ENCODE results near the gene BRCA1. TPM values are rescaled to one million over a fixed set of nuclear protein-coding genes. Genes with fewer than 3 reads are reported as not detected.
"Not testable (repeated sequence)": the region's sequence is repeated elsewhere in the genome, so short reads cannot be mapped to it uniquely, and the experiment has no call there.

Gene BRCA1
- 10 to 100 TPM; 13.0 to 16.1 (median 15.5) TPM for polyA plus RNA-seq (ENCODE audit: insufficient read length in 4 of 4)

DNA sequence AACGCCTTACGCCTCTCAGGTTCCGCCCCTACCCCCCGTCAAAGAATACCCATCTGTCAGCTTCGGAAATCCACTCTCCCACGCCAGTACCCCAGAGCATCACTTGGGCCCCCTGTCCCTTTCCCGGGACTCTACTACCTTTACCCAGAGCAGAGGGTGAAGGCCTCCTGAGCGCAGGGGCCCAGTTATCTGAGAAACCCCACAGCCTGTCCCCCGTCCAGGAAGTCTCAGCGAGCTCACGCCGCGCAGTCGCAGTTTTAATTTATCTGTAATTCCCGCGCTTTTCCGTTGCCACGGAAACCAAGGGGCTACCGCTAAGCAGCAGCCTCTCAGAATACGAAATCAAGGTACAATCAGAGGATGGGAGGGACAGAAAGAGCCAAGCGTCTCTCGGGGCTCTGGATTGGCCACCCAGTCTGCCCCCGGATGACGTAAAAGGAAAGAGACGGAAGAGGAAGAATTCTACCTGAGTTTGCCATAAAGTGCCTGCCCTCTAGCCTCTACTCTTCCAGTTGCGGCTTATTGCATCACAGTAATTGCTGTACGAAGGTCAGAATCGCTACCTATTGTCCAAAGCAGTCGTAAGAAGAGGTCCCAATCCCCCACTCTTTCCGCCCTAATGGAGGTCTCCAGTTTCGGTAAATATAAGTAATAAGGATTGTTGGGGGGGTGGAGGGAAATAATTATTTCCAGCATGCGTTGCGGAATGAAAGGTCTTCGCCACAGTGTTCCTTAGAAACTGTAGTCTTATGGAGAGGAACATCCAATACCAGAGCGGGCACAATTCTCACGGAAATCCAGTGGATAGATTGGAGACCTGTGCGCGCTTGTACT lies at the start of gene BRCA1:
Gene BRCA1, minus strand, starts transcription at position 232 of the 834 bp plus-strand sequence. CDS start 1,268 bp downstream, outside the sequence.
- DNase-seq (ENCODE audit: low read depth in 4 of 4, low spot score in 3 of 4), result peak; percentile 92 to 97 (median 96)

DNA sequence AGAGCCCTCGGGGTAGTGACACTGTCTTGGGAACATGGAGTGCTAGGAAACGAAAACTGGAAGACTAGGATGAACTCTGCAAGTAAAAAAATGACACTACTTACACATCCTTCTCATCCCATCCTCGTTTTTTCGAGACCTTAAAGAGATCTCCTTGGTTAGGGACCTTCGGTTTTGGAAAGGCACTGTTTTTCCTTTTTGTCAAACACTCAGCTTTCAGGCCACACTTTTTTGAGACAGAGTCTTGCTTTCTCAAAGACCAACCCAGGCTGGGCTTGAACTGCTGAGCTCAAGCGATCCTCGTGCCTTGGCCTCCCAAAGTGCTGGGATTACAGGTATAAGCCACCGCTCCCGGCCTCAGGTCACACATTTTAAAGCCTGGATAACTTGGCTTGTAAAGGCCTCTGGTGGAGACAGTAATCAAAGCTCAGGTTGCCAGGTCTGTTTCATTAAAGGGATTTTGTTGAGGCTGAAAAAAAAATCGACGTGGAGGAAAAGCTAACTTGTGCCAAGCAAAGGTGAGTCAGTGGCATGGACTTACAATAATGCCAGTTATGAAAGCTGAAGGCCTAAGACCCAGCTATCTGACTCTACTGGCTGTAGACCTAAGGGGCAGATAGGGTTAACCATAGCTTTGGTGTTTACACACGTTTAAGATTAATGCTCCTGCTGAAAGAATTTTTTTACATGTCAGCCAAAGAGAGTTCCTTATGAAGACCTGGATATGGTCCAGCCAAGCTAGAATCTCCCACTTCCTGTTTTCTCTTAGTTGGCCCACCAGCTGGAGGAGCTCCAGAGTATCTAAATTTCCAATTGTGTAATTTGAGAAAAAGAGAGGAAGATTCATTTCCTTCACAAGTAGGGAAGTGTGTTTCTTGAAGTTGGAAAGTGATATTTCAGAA lies 46.7 kb upstream of the BRCA1 start:
- peak; percentile 52 to 77 (median 74) for DNase-seq (ENCODE audit: low read depth in 4 of 4, low spot score in 3 of 4)

DNA sequence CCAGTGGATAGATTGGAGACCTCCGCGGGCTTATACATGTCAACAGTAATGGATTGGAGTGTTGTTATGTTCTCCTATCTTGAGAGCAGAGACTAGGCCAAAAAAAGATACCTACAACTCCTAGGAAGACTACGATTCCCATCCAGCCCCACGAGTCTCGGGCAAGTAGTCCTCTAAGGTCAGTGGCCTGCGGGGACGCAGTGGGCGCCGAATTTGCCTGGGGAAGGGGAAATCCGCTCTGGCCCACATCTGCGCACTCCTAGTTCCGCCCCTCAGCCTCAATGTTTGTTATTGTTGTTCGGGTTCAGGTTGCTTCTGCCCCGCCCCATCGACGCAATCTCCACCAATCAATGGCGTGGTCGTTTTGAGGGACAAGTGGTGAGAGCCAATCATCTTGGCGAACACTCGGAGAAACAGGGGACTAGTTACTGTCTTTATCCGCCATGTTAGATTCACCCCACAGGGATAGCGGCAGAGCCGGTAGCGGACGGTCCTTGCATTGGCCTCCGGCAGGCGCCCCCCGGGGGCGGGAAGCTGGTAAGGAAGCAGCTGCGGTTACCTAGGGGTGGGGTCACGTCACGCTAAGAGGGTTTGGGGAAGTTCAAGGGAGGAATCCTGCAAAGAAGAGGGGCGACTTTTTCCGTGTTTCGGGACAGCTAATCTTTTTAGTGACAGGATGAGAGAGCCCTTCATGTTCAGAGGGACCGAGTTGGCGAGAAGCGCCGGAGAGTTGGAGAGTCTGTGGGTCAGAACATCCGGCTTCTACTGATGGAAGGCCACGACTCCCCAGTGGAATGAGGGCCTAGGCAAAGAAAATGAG lies 45.8 kb upstream of the BRCA1 start, which contains the start of gene NBR1:
Gene NBR1, plus strand, starts transcription at position 449 of the 820 bp plus-strand sequence. CDS start 4,586 bp downstream, outside the sequence.
- DNase-seq (ENCODE audit: low read depth in 4 of 4, low spot score in 3 of 4), result peak; percentile 95 to 99 (median 98)

DNA sequence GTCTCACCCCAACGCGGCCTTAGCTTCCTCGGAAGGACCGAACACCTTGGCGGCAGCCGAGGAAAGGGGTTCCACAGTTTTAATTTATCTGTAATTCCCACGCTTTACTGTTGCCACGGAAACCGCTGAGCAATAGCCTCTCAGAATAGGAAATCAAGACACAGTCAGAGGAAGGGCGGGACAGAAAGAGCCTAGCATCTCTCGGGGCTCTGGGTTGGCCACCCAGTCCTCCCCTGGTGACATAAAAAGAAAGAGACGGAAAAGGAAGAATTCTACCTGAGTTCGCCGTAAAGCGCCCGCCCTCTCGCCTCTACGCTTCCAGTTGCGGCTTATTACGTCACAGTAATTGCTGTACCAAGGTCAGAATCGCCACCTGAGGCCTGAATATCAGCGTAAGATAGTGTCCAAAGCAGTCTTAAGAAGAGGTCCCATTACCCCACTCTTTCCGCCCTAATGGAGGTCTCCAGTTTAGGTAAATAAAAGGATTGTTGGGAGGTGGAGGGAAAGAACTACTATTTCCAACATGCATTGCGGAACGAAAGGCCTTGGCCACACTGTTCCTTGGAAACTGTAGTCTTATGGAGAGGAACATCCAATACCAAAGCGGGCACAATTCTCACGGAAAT lies 45.1 kb upstream of the BRCA1 start:
- DNase-seq (ENCODE audit: low read depth in 4 of 4, low spot score in 3 of 4), result peak; percentile 84 to 94 (median 90)

DNA sequence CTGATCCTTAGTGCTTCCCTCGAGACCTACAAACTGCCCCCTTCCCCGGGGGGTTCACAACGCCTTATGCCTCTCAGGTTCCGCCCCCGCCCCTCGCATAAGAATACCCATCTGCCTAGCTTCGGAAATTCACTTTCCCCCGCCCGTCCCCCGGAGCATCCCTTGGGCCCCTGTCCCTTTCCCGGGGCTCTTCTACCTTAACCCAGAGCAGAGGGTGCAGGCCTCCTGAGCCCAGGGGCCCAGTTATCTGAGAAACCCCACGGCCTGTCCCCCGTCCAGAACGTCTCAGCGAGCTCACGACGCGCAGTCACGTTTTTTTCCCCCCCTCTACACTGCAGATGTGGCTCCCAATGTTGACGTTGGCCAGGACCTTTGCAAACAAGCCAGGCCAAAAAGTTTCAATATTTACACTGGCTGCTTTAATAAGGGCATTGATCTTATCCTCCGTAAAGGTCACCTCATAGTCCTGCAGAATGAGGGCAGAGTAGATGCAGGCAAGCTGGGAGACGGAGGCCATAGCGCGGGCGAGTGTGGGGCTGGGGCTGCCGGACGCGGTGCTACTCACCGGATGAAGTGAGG lies 44.5 kb upstream of the BRCA1 start:
- peak in 3 of 4 donors; percentile 6 to 12 (median 7) for DNase-seq (ENCODE audit: low read depth in 4 of 4, low spot score in 3 of 4)

DNA sequence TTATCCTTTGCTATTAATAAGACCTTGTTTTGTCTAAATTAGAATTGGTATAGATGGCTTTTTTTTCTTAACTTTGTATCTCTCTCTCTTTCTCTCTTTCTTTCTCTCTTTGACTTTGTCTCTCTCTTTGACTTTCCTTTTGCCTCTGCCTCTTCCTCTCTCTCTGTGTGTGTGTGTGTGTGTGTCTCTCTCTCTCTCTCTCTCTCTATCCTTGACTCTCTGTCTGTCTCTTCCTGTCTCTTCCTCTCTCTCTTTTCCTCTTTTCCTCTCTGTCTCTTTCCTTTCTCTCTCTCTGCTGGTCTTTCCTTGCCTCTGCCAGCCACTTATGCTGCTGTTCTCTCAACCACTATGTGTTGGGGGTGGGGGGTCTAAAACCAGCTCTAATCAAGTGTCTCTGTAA lies 40.8 kb upstream of the BRCA1 start:
- not testable (repeated sequence) for DNase-seq (ENCODE audit: low read depth in 4 of 4, low spot score in 3 of 4)

DNA sequence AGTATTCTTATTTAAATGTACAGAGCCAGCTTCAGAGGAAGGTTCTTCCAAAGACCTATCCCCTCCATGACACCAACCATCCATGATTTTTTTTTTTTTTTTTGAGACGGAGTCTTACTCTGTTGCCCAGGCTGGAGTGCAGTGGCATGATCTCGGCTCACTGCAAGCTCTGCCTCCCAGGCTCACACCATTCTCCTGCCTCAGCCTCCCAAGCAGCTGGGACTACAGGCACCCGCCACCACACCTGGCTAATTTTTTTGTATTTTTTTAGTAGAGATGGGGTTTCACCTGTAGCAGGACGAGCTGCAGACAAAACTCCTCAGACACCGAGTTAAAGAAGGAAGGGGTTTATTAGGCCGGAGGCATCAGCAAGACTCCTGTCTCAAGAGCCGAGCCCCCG lies 34.8 kb upstream of the BRCA1 start:
- DNase-seq (ENCODE audit: low read depth in 4 of 4, low spot score in 3 of 4), result not testable (repeated sequence)

DNA sequence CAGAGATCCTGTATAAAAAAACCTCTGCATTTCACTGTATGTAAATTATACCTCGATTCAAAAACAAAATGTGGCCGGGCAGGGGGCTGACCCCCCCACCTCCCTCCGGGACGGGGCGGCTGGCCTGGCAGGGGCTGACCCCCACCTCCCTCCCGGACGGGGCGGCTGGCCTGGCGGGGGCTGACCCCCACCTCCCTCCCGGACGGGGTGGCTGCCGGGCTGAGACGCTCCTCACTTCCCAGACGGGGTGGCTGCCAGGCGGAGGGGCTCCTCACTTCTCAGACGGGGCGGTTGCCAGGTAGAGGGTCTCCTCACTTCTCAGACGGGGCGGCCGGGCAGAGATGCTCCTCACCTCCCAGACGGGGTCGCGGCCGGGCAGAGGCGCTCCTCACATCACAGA lies 34.1 kb upstream of the BRCA1 start:
- DNase-seq (ENCODE audit: low read depth in 4 of 4, low spot score in 3 of 4), result not testable (repeated sequence)

DNA sequence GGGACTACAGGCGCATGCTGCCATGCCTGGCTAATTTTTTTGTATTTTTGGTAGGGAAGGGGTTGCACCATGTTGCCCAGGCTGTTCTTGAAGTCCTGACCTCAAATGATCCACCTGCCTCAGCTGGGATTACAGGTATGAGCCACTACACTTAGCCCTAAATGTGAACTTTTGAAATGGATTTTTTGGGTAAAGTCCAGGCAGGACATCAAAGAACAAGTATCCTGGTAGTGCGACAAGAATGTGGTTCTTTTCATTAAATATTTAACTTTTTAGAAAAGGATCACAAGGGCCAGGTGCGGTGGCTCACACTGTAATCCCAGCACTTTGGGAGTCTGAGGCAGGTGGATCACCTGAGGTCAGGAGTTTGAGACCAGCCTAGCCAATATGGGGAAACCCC lies 30.5 kb upstream of the BRCA1 start:
- no peak for DNase-seq (ENCODE audit: low read depth in 4 of 4, low spot score in 3 of 4)

DNA sequence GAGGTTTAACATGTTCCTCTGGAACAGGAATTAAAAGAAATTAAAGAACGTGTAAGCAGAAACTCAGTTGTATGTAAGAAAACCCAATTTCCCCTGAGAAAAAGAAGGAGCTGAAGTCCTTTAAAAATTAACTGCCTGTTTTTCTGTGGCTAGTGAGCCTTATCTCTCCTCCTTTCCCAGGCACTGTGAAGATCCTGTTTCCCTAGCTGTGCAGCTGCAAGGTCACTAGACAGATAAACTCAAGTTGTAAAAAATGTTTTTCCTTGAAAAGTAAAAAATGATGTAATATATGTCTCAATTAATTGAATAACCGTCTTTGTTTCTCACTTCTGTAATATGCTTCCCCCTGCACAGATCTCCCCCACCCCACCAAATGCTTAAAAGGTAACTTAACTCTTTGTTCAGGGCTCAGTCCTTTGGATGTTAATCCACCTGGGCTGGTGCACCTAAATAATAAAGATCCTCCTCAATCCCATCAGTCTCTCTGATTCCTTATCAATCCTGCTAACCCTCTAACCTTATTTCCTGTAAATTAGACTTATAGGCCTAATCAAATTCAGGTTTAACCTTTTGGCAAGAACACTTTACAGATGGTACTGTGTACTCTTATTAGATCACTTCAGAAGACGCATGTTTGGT lies 28.2 kb upstream of the BRCA1 start:
- DNase-seq (ENCODE audit: low read depth in 4 of 4, low spot score in 3 of 4), result not testable (repeated sequence)

DNA sequence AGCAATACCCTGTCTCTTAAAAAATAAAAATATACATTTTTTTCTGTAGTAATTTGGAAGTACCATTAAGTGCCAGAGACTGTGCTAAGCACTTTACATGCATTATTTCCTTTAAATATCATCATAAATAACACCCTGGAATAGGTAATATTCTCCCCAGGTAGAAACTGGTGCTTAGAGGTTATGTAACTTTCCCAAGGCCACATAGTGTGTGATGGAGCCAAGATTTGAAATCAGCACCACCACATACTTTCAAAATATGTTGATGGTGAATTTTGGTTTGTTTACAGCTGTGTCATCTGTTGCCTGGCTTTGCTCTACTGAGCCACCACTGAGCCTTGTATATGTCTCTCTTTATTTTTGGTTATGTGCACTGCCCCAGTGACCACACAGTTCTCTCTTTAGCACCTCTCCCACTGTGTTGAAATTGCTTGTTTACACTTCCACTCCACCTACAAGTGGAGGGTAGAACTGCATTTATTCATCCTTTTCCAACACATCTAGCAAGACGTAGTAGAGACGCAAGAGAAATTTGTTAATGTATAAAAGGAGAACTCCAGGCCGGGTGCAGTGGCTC lies 26.8 kb upstream of the BRCA1 start:
- no peak for DNase-seq (ENCODE audit: low read depth in 4 of 4, low spot score in 3 of 4)

DNA sequence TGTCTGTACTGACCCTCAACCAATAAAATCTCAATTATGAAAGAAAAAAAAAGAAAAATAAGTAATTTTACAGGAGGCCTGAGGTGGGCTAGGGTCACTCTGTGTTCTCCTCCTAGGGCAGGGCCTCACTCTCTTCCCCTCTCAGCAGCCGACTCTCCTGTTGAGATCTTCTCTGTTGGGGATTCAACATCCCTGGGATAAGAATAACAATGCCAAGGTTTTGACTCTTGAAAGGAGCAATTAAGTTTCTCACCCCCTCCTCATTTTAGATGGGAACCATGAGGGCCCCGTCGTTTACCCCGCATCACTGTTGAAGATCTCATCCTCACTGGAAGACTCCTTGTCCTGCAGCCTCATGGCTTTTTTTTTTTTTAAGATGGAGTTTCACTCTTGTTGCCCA lies 21.5 kb upstream of the BRCA1 start:
- no peak for DNase-seq (ENCODE audit: low read depth in 4 of 4, low spot score in 3 of 4)

DNA sequence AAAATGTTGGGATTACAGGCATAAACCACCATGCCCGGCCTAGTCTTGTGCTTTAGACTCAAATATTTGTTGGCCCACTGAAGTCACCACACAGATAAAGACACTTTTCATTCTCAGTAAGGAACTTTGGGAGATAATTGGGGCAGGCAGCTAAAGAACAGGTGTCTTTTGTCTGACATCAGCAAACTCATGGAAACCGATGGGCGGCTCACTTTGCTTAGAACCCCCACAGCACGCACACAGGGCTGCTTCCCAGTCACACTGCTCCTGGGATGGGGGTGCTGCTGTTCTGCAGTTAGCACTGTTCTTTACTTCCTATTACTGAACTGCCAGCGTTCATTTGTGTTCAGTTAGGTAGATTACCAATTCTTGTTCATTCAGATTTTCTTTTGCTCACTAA lies 18.0 kb upstream of the BRCA1 start:
- DNase-seq (ENCODE audit: low read depth in 4 of 4, low spot score in 3 of 4), result no peak

DNA sequence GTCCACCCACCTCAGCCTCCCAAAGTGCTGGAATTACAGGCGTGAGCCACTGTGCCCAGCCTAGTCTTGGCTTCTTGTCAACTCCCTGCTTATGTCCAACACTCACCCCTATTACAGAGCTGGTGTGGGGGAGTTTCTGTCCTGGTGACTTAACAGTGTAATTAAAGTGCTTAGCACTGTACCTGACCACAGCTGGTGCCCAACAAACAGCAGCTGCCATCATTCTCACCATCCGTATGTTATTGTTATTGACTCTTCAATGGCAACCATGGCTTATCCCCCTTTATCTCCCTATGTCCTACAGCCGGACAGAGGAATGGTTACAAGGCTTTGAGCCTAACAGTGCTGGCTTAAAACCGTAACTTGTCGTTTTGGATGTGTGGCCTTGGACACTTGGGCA lies 17.0 kb upstream of the BRCA1 start:
- DNase-seq (ENCODE audit: low read depth in 4 of 4, low spot score in 3 of 4), result no peak

DNA sequence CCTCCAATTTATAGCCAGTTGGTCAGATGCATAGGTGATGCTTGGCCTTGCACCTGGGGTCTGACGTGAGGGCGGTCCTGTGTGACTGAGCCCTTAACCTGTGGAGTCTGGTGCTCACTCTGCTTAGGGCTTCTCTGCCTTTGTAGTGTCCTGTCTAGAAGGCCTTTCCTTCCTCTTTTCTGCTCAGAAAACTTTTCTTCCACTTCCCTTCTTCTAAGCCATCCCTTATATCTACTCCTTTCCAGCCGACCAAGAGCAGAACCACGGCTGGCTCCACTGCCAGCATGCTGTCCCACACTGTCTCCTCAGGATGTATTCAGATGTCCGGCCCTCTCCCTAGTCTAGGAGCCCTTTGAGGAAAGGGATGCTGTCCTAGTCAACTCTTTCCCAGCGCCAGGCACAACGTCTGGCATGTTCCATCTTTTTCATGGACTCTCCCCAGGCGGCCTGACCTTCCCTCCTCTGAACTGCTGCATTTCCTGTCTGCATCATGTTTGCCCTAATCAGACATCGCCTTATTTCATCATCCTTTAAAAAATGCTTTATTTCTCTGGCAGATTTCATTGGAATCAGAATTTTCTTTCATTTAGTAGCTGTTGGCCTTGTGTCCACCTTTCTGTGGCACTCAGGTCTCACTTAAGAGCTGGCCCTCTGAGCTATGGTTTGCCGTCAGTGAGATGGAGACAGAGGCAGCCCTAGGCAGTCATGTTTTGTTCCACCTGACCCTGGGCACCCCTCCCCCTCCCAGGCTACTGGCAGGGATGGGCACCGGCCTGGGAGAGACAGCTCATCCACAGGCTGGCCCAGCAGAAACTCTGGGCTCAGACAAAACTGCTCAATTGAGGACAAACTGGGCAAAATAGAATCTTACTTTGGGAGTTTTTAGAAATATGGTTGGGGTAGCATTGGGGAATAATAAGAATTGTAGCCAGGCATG lies 15.5 kb upstream of the BRCA1 start:
- no peak for DNase-seq (ENCODE audit: low read depth in 4 of 4, low spot score in 3 of 4)

DNA sequence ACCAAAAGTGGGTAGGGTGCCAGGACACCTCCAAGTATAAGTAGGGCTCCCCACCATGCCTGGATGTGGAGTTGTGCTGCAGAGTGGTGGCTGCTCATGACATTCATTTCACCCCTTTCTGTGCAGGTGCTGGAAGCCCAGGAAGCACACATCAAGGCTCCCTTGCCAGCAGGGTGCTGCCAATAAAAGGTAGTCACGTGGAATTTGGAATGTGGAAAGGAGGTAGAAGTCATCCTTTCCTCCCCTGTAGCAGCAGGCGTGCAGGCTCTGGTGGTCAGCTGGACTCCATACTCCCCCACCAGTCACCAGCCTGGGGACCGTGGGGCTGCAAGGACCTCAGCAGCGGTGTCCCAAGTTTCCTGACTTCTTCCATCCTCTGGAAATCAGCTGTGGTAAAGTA lies 13.4 kb upstream of the BRCA1 start:
- not testable (repeated sequence) for DNase-seq (ENCODE audit: low read depth in 4 of 4, low spot score in 3 of 4)

DNA sequence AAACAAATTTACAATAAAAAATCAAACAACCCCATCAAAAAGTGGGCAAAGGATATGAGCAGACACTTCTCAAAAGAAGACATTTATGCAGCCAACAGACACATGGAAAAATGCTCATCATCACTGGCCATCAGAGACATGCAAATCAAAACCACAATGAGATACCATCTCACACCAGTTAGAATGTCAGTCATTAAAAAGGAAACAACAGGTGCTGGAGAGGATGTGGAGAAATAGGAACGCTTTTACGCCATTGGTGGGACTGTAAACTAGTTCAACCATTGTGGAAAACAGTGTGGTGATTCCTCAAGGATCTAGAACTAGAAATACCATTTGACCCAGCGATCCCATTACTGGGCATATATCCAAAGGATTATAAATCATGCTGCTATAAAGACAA lies 11.4 kb upstream of the BRCA1 start:
- not testable (repeated sequence) for DNase-seq (ENCODE audit: low read depth in 4 of 4, low spot score in 3 of 4)

DNA sequence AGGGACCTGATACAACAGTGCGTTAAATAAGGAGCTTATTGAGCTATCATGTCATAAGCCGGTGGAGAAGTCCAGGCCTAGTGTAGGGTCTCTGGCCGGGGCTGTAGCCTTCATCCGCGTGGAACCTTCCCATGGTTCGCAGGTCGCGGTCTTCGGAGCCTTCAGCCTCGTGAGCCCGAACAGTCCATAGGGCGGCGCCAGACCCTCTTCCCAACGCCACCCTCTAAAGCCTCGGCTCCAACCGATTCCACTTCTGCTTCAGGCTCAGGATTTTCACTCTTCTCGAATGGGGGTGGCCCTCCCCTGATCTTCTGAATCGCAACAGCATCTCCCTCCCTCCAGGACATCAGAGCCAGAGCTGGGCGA lies 10.3 kb upstream of the BRCA1 start:
- DNase-seq (ENCODE audit: low read depth in 4 of 4, low spot score in 3 of 4), result no peak

Data from right renal pelvis (tissue), 4 donors.